ENCODE results near the gene QKI. TPM values are rescaled to one million over a fixed set of nuclear protein-coding genes. Genes with fewer than 3 reads are reported as not detected.
A peak's percentile ranks its signal among the peaks of the same experiment; 100 is the strongest.
"Not testable (repeated sequence)": the region's sequence is repeated elsewhere in the genome, so short reads cannot be mapped to it uniquely, and the experiment has no call there.

QKI gene
- total and polyA plus RNA-seq, 2 experiments from 2014 or later = 148 to 503 TPM

GRCh38 chr6:163437466-163437865 lies 22.9 kb downstream of the QKI start:
- Histone ChIP-seq H3K36me3 (no peaks in the 10 kb centered on the region), H3K27me3 (no peaks in the 10 kb centered on the region), H3K27ac (peak overlapping the region; percentile 5), H3K9me3 (ENCODE audit: low read depth) (no peaks in the 10 kb centered on the region), H3K4me1 (ENCODE audit: low read depth) (peaks cover 48% of the 10 kb centered on the region), H3K4me3 (no peak overlapping the region)
- no peak for TF ChIP-seq CTCF (IDR thresholded peaks at IDR 0.05; ENCODE audit: low read depth, low read length)
- DNase-seq (ENCODE audit: low read depth in 1 of 2, low spot score in 1 of 2) = no peak

- no peak for TF ChIP-seq CTCF (IDR thresholded peaks at IDR 0.05; ENCODE audit: low read depth, low read length)
- peaks cover 52% of the 10 kb centered on the region for H3K4me1 ChIP-seq (ENCODE audit: low read depth)
- no peak overlapping the region for H3K4me3 ChIP-seq
- no peak for DNase-seq (ENCODE audit: low read depth in 1 of 2, low spot score in 1 of 2)
- H3K27me3 ChIP-seq = no peaks in the 10 kb centered on the region
- H3K9me3 ChIP-seq (ENCODE audit: low read depth) = no peaks in the 10 kb centered on the region
- no peak overlapping the region for H3K27ac ChIP-seq
- no peaks in the 10 kb centered on the region for H3K36me3 ChIP-seq
Measured at GRCh38 chr6:163438298-163438939, 23.9 kb downstream of the QKI start.

GRCh38 chr6:163438940-163439335 lies 24.4 kb downstream of the QKI start:
- Histone ChIP-seq H3K36me3 (no peaks in the 10 kb centered on the region), H3K4me3 (no peak overlapping the region), H3K4me1 (ENCODE audit: low read depth) (peaks cover 57% of the 10 kb centered on the region), H3K9me3 (ENCODE audit: low read depth) (no peaks in the 10 kb centered on the region), H3K27me3 (no peaks in the 10 kb centered on the region), H3K27ac (no peak overlapping the region)
- TF ChIP-seq CTCF (IDR thresholded peaks at IDR 0.05; ENCODE audit: low read depth, low read length) = no peak
- peak in 1 of 2 donors; percentile 58 for DNase-seq (ENCODE audit: low read depth in 1 of 2, low spot score in 1 of 2)

- H3K4me1 ChIP-seq (ENCODE audit: low read depth) = peaks cover 61% of the 10 kb centered on the region
- H3K4me3 ChIP-seq; DNase-seq (ENCODE audit: low read depth in 1 of 2, low spot score in 1 of 2); H3K27me3 ChIP-seq; H3K36me3 ChIP-seq; H3K9me3 ChIP-seq (ENCODE audit: low read depth); H3K27ac ChIP-seq: not testable (repeated sequence)
Measured at GRCh38 chr6:163439390-163439789, 24.9 kb downstream of the QKI start.

- H3K4me1 ChIP-seq (ENCODE audit: low read depth) = peaks cover 65% of the 10 kb centered on the region
Measured at GRCh38 chr6:163439997-163440396, 25.5 kb downstream of the QKI start.

More at GRCh38 chr6:163439997-163440396, 25.5 kb downstream of the QKI start:
- no peak overlapping the region for H3K4me3 ChIP-seq
- no peak for TF ChIP-seq CTCF (IDR thresholded peaks at IDR 0.05; ENCODE audit: low read depth, low read length)
- no peaks in the 10 kb centered on the region for H3K36me3 ChIP-seq
- DNase-seq (ENCODE audit: low read depth in 1 of 2, low spot score in 1 of 2) = no peak
- no peaks in the 10 kb centered on the region for H3K9me3 ChIP-seq (ENCODE audit: low read depth)
- H3K27ac ChIP-seq = peak overlapping the region; percentile 19
- H3K27me3 ChIP-seq = no peaks in the 10 kb centered on the region

Measured in cardiac muscle cell (in vitro differentiated cells and primary cell).